ENCODE results near the gene KLF18.
"Not testable (repeated sequence)": the region's sequence is repeated elsewhere in the genome, so short reads cannot be mapped to it uniquely, and the experiment has no call there.

Gene KLF18

DNA sequence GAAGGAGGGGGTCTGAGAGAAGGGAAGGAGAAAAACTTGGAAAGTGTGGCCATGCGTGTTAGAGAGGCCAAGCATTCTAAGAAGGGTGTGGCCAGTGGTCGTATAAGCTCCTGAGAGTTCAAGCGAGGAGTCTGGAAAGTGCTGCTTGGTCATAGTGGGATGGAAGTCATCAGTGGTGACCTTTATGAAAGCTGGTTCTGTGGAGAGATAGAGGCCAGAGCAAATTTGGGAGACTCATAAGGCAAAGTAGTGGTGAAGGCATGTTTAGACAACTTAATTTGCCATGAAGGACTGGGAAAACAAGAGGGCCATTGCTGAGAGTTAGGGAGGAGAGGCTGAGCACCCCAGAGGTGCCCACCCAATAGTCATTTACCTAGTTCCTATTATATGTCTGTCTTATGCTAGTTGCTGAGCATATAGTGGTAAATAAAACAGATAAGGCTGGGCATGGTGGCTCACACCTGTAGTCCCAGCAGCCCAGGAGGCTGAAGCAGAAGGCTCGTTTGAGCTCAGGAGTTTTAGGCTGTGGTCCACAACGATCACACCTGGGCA, 21.0 kb downstream of the KLF18 start:
- no peak for DNase-seq (ENCODE audit: low read depth)

- DNase-seq (ENCODE audit: low read depth): no peak
These were observed 21.9 kb downstream of the KLF18 start for GRCh38 chr1:44119525-44119924.

DNA sequence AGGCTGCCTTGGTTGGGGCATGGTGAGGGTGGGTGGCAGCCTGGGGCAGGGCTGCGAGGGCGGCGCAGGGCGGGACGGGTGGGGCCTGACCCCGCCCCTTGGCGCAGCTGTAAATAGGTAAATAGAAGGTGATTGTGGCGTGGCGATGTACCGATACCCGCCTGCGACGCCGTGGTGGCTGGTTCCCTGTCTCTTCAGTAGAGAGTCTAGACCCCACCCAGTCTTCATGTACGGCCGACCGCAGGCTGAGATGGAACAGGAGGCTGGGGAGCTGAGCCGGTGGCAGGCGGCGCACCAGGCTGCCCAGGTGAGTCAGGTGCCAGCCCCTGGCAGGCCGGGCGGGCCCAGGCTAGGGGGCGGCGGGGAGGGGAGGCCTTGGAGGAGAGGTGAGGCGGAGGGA, 22.7 kb downstream of the KLF18 start, which contains the start of gene KLF17:
Gene KLF17 (plus strand): TSS at position 140 of the 400 bp plus-strand sequence. CDS start 87 bp downstream, at position 227.
- no peak for DNase-seq (ENCODE audit: low read depth)

GRCh38 chr1:44117272-44117671, 24.2 kb downstream of the KLF18 start:
- DNase-seq (ENCODE audit: low read depth): not testable (repeated sequence)

- no peak for DNase-seq (ENCODE audit: low read depth)
These were observed 27.3 kb downstream of the KLF18 start for GRCh38 chr1:44114098-44114497.

DNA sequence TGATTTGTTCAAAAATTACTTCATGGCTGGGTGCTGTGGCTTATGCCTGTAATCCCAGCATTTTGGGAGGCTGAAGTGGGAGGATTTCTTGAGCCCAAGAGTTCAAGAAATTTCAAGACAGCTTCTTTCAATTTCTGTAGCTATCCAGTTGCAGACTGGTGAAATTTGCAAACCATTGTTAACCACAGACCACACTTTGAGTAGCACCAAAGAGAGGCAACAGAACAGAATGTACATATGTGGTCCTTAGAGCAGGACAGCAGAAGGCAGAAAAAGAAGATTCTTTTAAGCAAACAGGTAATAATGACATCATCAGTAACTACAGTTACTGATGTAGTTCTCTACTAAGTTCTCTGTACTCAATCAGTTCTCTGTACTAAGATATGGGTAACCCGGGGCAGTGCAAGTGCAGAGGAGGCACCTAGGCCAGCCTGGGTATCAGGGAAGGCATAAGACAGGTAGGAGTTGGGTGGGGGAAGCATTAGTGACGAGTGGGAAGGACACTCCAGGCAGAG, 28.3 kb downstream of the KLF18 start:
- no peak for DNase-seq (ENCODE audit: low read depth)

- no peak for DNase-seq (ENCODE audit: low read depth)
These were observed 28.9 kb downstream of the KLF18 start for GRCh38 chr1:44112486-44112885.

- no peak for DNase-seq (ENCODE audit: low read depth)
These were observed 29.6 kb downstream of the KLF18 start for GRCh38 chr1:44111861-44112260.

- no peak for DNase-seq (ENCODE audit: low read depth)
These were observed 30.5 kb downstream of the KLF18 start for GRCh38 chr1:44110916-44111315.

DNA sequence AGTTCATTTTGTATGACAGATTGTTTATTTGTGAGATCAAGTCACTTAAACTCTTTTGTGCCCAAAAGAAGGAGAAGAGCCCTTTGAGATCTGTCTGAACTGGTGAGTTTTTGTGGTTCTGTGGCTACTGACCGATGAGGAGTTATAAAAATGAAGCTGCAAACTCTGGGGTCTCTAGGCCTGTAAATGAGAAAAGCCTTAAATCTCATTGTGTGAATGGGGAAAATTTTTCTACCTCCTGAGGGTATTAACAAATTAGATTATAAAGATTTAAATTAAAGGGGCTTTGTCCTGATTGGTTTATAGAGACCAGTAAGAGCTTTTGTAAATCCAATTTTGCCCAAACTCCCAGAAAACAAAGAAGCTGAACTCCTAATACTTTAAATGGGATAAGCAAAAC, 32.5 kb downstream of the KLF18 start:
- DNase-seq (ENCODE audit: low read depth): no peak

GRCh38 chr1:44108241-44108640, 33.2 kb downstream of the KLF18 start:
- DNase-seq (ENCODE audit: low read depth): no peak

DNA sequence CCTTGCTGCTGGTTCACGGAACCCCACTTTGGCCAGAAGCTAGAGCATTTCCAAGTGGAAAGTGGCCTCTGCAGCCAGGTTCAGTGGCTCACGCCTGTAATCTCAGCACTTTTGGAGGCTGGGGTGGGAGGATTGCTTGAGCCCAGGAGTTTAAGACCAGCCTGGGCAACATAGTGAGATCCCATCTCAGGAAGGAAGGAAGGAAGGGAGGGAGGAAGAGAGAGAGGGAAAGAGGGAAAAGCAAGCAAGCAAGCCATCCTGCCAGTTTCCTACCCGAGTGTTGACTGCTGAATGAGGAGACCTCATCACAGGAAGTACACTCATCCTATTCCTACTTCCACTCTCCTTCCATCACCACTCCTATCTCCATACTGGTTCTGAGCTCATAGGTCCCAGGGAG, 35.6 kb downstream of the KLF18 start:
- DNase-seq (ENCODE audit: low read depth): no peak

GRCh38 chr1:44103270-44104131, 37.9 kb downstream of the KLF18 start:
- no peak for DNase-seq (ENCODE audit: low read depth)

DNA sequence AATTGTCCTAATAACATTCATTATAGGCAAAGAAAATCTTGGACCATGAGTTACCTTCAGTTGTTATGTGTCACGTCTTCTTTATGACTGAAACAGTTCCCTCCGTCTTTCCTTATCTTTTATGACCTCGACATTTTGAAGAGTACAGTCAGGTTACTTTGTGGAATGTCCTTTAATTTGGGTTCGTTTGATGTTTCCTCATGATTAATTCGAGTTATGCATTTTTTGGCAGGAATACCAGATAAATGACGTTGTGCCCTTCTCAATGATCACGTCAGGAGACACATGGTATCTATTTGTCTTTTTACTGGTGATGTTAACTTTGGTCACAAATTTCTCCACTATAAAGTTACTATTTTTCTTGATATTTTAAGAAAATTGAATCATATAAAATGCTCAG, 40.1 kb downstream of the KLF18 start:
- no peak for DNase-seq (ENCODE audit: low read depth)

- DNase-seq (ENCODE audit: low read depth): no peak
These were observed 41.1 kb downstream of the KLF18 start for GRCh38 chr1:44100183-44100868.

DNA sequence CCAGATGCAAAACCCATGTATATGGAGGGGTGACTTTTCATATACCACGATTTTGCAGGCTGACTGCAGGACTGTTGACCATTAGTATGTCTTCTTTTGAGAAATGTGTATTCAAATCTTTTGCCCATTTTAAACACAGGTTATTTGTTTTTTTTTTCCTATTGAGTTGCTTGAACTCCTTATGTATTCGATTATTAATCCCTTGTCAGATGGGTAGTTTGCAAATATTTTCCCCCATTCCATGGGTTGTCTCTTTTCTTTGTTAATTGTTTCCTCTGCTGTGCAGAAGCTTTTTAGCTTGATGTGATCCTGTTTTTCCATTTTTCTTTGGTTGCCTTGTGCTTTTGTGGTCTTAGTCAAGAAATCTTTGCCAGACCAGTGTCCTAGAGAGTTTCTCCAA, 47.4 kb downstream of the KLF18 start:
- DNase-seq (ENCODE audit: low read depth): no peak

DNA sequence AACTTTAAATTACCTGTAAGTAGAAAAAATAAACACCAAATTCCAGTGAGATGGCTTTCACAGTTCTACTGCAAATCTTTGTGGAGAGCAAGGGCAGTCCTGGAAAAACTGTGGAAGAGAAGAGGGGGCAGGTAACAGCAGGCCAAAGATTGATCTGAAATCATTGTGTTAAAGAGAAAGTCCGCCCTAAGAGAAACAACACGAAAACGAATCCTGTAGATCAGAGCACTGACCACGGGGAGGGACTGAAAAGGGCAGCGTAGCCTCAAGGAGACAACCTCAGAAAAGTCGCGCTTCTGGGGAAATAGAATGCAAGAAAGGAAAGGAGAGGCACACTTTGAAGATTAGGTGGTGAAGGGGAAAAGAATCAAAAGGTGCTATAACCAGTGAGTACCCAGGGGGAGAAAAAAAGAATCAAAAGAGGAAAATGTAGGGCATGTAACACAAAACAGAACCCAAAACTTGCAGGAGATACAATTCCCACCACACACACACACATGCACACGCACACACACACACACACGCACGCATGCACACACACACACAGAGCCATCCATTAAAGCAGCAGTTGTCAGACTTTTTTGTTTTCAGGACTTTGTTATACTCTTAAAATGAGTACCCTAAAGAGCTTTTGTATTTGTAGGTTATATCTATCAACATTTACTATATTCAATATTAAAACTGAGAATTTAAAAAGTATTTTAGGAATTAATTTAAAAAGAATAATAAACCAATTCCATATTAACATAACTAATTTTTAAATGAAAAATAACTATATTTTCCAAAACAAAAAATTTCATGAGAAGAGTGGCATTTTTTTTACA, 50.8 kb downstream of the KLF18 start:
- DNase-seq (ENCODE audit: low read depth): peak; percentile 12

DNA sequence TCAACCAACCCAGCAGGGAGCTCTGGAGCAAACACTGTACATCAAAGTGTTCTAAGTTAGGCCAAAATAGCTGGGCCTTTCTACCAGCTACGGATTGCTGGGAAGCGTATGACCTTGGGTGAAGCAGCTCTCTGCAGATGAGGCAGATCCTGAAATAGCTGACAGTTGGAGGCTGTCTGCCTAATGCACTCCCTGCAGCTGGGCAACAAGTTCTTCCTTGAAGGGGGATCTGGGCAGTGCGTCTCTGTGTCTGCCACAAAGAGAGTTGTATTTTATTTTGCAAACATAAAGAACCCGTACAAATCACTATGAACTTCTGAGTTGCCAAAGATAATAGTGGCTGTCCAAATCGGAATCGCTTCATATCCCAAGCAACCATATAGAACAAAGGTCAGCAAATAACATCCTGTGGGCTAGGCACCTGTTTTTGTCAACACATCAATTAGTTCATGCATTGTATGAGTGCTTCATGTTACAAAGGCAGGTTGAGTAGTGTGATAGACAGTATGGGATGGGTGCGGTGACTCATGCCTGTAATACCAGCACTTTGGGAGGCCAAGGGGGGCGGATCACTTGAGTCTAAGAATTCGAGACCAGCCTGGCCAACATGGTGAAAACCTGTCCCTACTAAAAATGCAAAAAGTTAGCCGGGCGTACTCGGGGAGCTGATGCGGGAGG, 51.9 kb downstream of the KLF18 start:
- no peak for DNase-seq (ENCODE audit: low read depth)
